ENCODE data around the gene MCCC1. TPM values are rescaled to one million over a fixed set of nuclear protein-coding genes. Genes with fewer than 3 reads are reported as not detected.

MCCC1 gene
- total and polyA plus RNA-seq, 2 of the 13 experiments (the other 11 are each of a cell fraction or from before 2014, with no cell fraction given): 11.7 to 30.1 TPM

DNA sequence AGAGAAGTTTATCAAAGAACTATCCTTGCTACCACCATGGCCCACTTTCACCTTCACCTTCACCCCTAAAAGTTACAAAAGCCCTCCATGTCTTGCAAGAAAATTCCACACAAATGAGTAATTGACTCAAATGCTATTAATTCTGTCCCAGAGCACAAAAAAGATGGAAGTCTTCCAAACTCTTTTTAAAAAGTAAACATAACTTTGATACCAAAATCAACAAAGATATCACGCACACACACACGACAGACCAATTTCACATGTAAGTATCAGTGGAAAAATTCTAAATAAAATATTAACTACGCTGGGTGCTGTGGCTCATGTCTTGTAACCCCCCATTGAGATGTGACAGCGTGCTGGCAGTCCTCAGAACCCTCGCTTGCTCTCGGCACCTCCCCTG lies 1.1 kb upstream of the MCCC1 start:
- TF ChIP-seq ZNF292 (CRISPR knock-in tag; IDR thresholded peaks at IDR 0.05; ENCODE audit: borderline replicate concordance, low read depth) (no peak), ZNF383 (CRISPR knock-in tag; IDR thresholded peaks at IDR 0.05; ENCODE audit: borderline replicate concordance) (no peak), SAP130 (CRISPR knock-in tag; IDR thresholded peaks at IDR 0.05; ENCODE audit: low read depth) (no peak), CBFB (CRISPR knock-in tag; IDR thresholded peaks at IDR 0.05) (no peak), ZNF792 (CRISPR knock-in tag; IDR thresholded peaks at IDR 0.05) (no peak), EP300 (IDR thresholded peaks at IDR 0.05; ENCODE audit: low read depth in 2 of 2, low read length in 2 of 2) (no peak), EP300 (CRISPR knock-in tag; IDR thresholded peaks at IDR 0.05; ENCODE audit: borderline replicate concordance) (no peak), SUZ12 (IDR thresholded peaks at IDR 0.05; ENCODE audit: low read depth, low read length) (no peak), ARNT2 (CRISPR knock-in tag; IDR thresholded peaks at IDR 0.05; ENCODE audit: low read depth) (no peak), MATR3 (CRISPR knock-in tag; IDR thresholded peaks at IDR 0.05) (no peak), ZC3H4 (CRISPR knock-in tag; IDR thresholded peaks at IDR 0.05; ENCODE audit: borderline replicate concordance) (no peak)
- TF ChIP-seq, protein P1, sequence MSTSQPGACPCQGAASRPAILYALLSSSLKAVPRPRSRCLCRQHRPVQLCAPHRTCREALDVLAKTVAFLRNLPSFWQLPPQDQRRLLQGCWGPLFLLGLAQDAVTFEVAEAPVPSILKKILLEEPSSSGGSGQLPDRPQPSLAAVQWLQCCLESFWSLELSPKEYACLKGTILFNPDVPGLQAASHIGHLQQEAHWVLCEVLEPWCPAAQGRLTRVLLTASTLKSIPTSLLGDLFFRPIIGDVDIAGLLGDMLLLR (CRISPR knock-in tag; IDR thresholded peaks at IDR 0.05): no peak
- TF ChIP-seq, protein P2, sequence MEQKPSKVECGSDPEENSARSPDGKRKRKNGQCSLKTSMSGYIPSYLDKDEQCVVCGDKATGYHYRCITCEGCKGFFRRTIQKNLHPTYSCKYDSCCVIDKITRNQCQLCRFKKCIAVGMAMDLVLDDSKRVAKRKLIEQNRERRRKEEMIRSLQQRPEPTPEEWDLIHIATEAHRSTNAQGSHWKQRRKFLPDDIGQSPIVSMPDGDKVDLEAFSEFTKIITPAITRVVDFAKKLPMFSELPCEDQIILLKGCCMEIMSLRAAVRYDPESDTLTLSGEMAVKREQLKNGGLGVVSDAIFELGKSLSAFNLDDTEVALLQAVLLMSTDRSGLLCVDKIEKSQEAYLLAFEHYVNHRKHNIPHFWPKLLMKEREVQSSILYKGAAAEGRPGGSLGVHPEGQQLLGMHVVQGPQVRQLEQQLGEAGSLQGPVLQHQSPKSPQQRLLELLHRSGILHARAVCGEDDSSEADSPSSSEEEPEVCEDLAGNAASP (CRISPR knock-in tag; IDR thresholded peaks at IDR 0.05; ENCODE audit: borderline replicate concordance): no peak
- TF ChIP-seq, protein P3, sequence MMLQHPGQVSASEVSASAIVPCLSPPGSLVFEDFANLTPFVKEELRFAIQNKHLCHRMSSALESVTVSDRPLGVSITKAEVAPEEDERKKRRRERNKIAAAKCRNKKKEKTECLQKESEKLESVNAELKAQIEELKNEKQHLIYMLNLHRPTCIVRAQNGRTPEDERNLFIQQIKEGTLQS (CRISPR knock-in tag; IDR thresholded peaks at IDR 0.05): no peak
- TF ChIP-seq, protein P4, sequence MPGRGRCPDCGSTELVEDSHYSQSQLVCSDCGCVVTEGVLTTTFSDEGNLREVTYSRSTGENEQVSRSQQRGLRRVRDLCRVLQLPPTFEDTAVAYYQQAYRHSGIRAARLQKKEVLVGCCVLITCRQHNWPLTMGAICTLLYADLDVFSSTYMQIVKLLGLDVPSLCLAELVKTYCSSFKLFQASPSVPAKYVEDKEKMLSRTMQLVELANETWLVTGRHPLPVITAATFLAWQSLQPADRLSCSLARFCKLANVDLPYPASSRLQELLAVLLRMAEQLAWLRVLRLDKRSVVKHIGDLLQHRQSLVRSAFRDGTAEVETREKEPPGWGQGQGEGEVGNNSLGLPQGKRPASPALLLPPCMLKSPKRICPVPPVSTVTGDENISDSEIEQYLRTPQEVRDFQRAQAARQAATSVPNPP (CRISPR knock-in tag; IDR thresholded peaks at IDR 0.05): no peak
- FAIRE-seq (no peak), DNase-seq (ENCODE audit: low spot score) (no peak), ATAC-seq (no peak)
- intact Hi-C loops (cut with micrococcal nuclease; ENCODE audit: unreplicated experiment) (no loop called here), in situ Hi-C loops (cut with HindIII; ENCODE audit: extremely low pct_ligation_motif_present, low pct_unique_long_range_greater_than_20kb) (no loop called here)
- ChIA-PET POLR2A (no interaction called here), CTCF (ENCODE audit: low intra/inter-chr PET ratio, low total read pairs) (no interaction called here)
- Histone ChIP-seq H3K9ac (ENCODE audit: insufficient read depth, low read depth, low read length) (no peak overlapping the region), H3K36me3 (replicated peaks in 1 of 2; ENCODE audit: control insufficient read depth in 1 of 2, insufficient read depth in 2 of 2, low read length in 2 of 2) (no peaks in the 10 kb centered on the region), H3K4me1 (ENCODE audit: insufficient read depth, low read length) (peaks cover 22% of the 10 kb centered on the region), H3K4me3 (replicated peaks in 1 of 3; ENCODE audit: insufficient read depth in 1 of 3, low read depth in 2 of 3, low read length in 3 of 3) (no peak overlapping the region), H3K27ac (ENCODE audit: extremely low read length, insufficient read depth, low read length) (no peak overlapping the region), H3K9me3 (ENCODE audit: low read length) (no peaks in the 10 kb centered on the region), H3K4me2 (ENCODE audit: low read depth, low read length) (no peak overlapping the region), H3K27me3 (ENCODE audit: control insufficient read depth in 1 of 2, insufficient read depth in 2 of 2, low read length in 2 of 2) (no peaks in the 10 kb centered on the region), H3K79me2 (ENCODE audit: insufficient read depth, low read length) (peaks cover 10% of the 10 kb centered on the region), H2AFZ (ENCODE audit: low read length) (no peak overlapping the region), H4K20me1 (ENCODE audit: insufficient read depth, low read length) (no peaks in the 10 kb centered on the region)
- WGBS (ENCODE audit: low lambda C conversion rate): 74% methylated on average over 6 of the region's 6 CpGs
- BruUV-seq (replicated peaks): no TSS peak

Measured in HepG2 (cell line).